Breast epithelium (tissue), 4 donors: ENCODE results near the gene CBLC. TPM values are rescaled to one million over a fixed set of nuclear protein-coding genes. Genes with fewer than 3 reads are reported as not detected.

Experiments used
- DNase-seq, 2 donors: peaks; one replicate each; pipeline ENCODE4 v3.0.0-alpha.2; 2019; ENCODE audit warnings: low spot score in 2 of 2
- H3K27ac ChIP-seq, 2 donors: fragments of 200-600 bp; sonication (generic) in 1 of 2; one replicate each; pipeline ENCODE4 v1.5.1; 2016 to 2019; ENCODE audit warnings: mild to moderate bottlenecking in 1 of 2
- H3K27me3 ChIP-seq, 2 donors: fragments of 200-600 bp; sonication (generic) in 1 of 2; one replicate each; pipeline versions ENCODE4 v1.5.1 to v1.6.0; 2017 to 2019; ENCODE audit warnings: control low read depth in 1 of 2, mild to moderate bottlenecking in 1 of 2
- H3K36me3 ChIP-seq: fragments of 200-600 bp; one replicate; pipeline ENCODE4 v1.5.1; 2019
- H3K4me1 ChIP-seq, 2 donors: fragments of 200-600 bp; sonication (generic); one replicate each; pipeline ENCODE4 v1.5.1; 2016 to 2019; ENCODE audit warnings: control low read depth in 1 of 2
- H3K4me3 ChIP-seq, 3 donors: fragments of 200-600 bp; sonication (generic); 1 replicate in 2 of 3; 2 replicates in 1 of 3; pipeline ENCODE4 v1.5.1; 2016 to 2019; ENCODE audit warnings: mild to moderate bottlenecking in 3 of 3, moderate library complexity in 2 of 3
- H3K9me3 ChIP-seq, 2 donors: fragments of 200-600 bp; sonication (generic) in 1 of 2; one replicate each; pipeline ENCODE4 v1.5.1; 2016 to 2019; ENCODE audit warnings: control low read depth in 1 of 2
- POLR2A ChIP-seq: fragments of 450-650 bp; IDR thresholded peaks from one replicate; pipeline ENCODE4 v1.6.1; 2016; ENCODE audit warnings: antibody characterized with exemption, mild to moderate bottlenecking, moderate library complexity
- POLR2AphosphoS5 ChIP-seq, 3 donors: sonication (generic); formaldehyde crosslinking; IDR thresholded peaks; one replicate each; pipeline ENCODE4 v1.6.1; 2017; ENCODE audit warnings: antibody characterized with exemption in 3 of 3
- intact Hi-C: fragments of 100-400 bp; cut with DNase I; formaldehyde crosslinking; loops from one replicate; pipeline ENCODE4 v1.15.1; 2023; ENCODE audit warnings: low total_unique reads
- total RNA-seq, 3 donors: library from RNA; depleted of rRNA; stranded (reverse); fragments of >200 nt; gene quantifications; one replicate each; pipeline ENCODE4 v1.1.0, GENCODE V29; 2016
- TF ChIP-seq, protein P1 (sequence below), 3 donors: fragments of 450-650 bp; IDR thresholded peaks; one replicate each; pipeline ENCODE4 v1.5.1; 2016 to 2017; ENCODE audit warnings: antibody characterized with exemption in 3 of 3, mild to moderate bottlenecking in 3 of 3, moderate library complexity in 3 of 3

CBLC gene
- total RNA-seq, 3 donors from 2014 or later, result 15.7 to 18.1 TPM; not detected in 1

DNA sequence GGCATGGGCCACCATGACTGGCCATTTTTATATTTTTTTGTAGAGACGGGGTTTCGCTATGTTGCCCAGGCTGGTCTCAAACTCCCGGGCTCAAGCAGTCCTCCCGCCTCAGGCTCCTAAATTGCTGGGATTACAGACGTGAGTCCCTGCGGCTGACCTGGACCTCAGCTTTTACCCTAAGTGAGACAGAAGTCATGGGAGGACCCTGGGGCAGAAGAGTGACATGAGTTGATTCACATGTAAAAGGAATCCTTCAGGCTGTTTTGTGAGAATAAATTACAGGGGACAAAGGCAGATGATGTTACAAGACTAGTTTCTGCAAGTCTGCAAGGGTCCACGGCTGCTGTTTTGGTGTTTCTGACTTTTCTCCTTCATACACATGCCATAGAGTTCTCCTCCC is 28.6 kb downstream of the CBLC start:
- intact Hi-C loops, result no loop called here
- Histone ChIP-seq H3K36me3 (no peaks in the 10 kb centered on the region), H3K9me3 (no peaks in the 10 kb centered on the region), H3K27me3 (no peaks in the 10 kb centered on the region), H3K27ac (no peak overlapping the region), H3K4me3 (no peak overlapping the region), H3K4me1 (peaks cover 4 to 10% of the 10 kb centered on the region in 2 donors)
- DNase-seq, result no peak
- TF ChIP-seq, protein P1, sequence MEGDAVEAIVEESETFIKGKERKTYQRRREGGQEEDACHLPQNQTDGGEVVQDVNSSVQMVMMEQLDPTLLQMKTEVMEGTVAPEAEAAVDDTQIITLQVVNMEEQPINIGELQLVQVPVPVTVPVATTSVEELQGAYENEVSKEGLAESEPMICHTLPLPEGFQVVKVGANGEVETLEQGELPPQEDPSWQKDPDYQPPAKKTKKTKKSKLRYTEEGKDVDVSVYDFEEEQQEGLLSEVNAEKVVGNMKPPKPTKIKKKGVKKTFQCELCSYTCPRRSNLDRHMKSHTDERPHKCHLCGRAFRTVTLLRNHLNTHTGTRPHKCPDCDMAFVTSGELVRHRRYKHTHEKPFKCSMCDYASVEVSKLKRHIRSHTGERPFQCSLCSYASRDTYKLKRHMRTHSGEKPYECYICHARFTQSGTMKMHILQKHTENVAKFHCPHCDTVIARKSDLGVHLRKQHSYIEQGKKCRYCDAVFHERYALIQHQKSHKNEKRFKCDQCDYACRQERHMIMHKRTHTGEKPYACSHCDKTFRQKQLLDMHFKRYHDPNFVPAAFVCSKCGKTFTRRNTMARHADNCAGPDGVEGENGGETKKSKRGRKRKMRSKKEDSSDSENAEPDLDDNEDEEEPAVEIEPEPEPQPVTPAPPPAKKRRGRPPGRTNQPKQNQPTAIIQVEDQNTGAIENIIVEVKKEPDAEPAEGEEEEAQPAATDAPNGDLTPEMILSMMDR (IDR thresholded peaks at IDR 0.05), result no peak
- TF ChIP-seq POLR2A (no peak), POLR2AphosphoS5 (IDR thresholded peaks at IDR 0.05) (no peak)

DNA sequence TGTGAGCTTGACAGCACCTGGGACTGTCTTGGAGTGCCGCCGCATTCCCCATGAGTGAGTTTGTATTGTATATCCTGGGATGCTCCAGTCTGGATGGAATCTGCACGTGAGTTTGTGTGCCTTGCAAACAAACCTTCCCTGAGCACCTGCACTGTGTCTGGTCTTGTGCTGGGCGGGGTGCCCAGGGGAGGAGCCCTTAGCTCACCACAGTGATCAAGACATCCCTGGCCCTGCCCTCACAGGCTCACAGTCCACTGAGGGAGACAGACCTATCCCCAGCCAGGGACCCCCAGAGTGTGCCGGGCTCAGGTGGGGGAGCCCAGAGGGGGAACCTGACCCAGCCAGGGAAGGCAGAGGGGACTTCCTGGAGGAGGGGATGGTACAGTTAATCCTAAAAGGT is 29.5 kb downstream of the CBLC start:
- TF ChIP-seq POLR2AphosphoS5 (IDR thresholded peaks at IDR 0.05), result no peak
- no peak for TF ChIP-seq POLR2A
- TF ChIP-seq, protein P1 (IDR thresholded peaks at IDR 0.05), result no peak
- DNase-seq, result peak; percentile 73 to 84
- Histone ChIP-seq H3K4me3 (no peak overlapping the region), H3K4me1 (peaks cover 4 to 10% of the 10 kb centered on the region in 2 donors), H3K27ac (peak overlapping the region; percentile 86 to 88), H3K27me3 (no peaks in the 10 kb centered on the region), H3K9me3 (no peaks in the 10 kb centered on the region), H3K36me3 (no peaks in the 10 kb centered on the region)
- intact Hi-C loops, result no loop called here

DNA sequence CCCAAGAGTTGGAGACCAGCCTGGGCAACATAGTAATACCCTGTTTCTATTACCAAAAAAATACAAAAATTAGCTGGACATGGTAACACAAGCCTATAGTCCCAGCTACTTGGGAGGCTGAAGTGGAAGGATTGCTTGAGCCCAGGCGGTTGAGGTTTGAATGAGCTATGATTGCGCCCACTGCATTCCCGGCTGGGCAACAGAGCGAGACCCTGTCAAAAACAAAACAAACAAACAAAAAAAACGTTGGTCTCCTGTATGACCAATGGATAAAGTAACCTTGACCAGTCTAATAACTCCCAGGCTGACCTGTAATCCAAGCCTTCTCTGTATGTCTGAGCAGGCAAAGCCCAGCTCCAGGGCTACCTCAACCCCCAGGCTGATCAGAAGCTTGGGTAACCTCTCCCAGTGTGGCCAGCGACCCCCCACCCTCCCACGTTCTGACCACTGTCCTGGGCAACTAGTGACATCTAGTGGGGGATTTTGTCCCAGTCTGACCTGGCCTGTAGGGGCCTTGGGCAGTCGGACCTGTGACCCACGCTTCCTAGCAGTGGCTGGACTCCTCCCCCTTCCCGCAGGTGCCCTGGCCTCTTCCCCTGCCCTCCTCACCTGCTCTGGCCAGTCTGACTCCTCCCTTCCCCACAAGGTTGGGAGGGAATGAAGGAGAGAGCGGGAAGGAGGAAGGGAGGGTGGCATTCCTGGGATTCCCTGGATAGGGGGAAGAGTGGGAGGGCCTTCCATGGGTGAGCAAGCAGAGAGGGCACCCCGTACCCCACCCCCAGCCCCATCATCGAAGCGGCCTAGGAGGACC is 30.2 kb downstream of the CBLC start:
- H3K9me3 ChIP-seq, result no peaks in the 10 kb centered on the region
- intact Hi-C loops, result no loop called here
- peak; percentile 69 to 77 for DNase-seq
- no peaks in the 10 kb centered on the region for H3K36me3 ChIP-seq
- peak overlapping the region; percentile 86 to 88 for H3K27ac ChIP-seq
- no peaks in the 10 kb centered on the region for H3K27me3 ChIP-seq
- peak overlapping the region in 2 of 3 donors; percentile 60 to 84 for H3K4me3 ChIP-seq
- H3K4me1 ChIP-seq, result peaks cover 4 to 10% of the 10 kb centered on the region in 2 donors
- TF ChIP-seq, protein P1 (IDR thresholded peaks at IDR 0.05), result peak in 2 of 3 donors; percentile 12 to 40
- TF ChIP-seq POLR2AphosphoS5 (IDR thresholded peaks at IDR 0.05) (peak in 1 of 3 donors; percentile 65), POLR2A (no peak)

DNA sequence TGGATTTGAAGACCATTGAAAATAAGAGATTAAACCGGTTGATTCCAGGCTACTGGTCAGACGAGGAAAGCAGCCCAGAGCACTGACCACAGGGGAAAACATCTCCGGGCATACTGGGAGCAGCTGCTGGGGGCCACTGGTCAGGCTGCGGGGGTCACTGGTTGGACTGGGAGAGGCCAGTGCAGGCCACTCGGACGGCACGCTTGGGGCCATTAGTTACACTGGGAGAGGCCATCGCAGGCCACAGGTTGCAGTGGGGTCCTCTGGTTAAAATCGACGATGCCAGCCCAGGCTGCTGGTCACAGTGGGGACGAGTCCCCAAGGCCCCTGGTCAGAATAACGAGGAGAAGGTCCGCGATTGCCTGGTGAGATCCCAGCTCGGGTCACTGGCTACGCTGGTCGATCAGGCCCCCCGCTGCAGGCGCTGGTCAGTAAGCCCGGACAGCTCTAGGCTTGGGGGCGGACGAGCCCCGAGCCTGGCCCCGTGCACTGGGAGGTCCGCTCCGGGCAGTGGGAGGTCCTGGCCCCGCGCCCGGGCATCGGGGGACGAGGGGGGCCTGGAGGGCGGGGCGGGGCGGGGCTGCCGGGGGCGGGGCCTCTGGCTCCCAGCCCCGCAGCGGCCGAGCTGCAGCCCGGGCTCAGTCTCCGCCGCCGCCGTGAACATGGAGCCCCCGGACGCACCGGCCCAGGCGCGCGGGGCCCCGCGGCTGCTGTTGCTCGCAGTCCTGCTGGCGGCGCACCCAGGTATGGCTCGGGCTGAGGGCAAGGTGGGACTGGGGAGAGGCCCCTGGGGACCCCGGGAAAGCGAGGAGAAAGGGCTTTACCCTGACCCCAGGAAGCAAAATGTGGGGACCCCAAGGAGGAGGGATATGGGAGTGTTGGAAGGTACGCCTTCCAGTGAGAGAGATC is 31.0 kb downstream of the CBLC start, which contains the start of gene BCAM:
Gene BCAM, plus strand, starts transcription at position 641 of the 909 bp plus-strand sequence. Its CDS starts 22 bp downstream, at position 663.
- peak within 1 kb of the TSS; percentile 86 to 88 for H3K27ac ChIP-seq
- peak; percentile 64 to 81 for DNase-seq

More for the DNA sequence above, 31.0 kb downstream of the CBLC start, which contains the start of gene BCAM:
- H3K4me1 ChIP-seq, result peaks cover 4 to 10% of the 10 kb centered on the region in 2 donors
- no peaks in the 10 kb centered on the region for H3K27me3 ChIP-seq
- TF ChIP-seq, protein P1 (IDR thresholded peaks at IDR 0.05), result no peak
- TF ChIP-seq POLR2AphosphoS5 (IDR thresholded peaks at IDR 0.05), result peak in 2 of 3 donors; percentile 5 to 21
- peak within 1 kb of the TSS; percentile 54 to 84 (median 60) for H3K4me3 ChIP-seq
- intact Hi-C loops, result no loop called here
- no peaks in the 10 kb centered on the region for H3K36me3 ChIP-seq
- no peaks in the 10 kb centered on the region for H3K9me3 ChIP-seq
